Measurements from ENCODE around the gene ADGRE2.

- TF ChIP-seq YY1 (IDR thresholded peaks at IDR 0.05) = no peak
- no peak for TF ChIP-seq EGR1 (IDR thresholded peaks at IDR 0.05; ENCODE audit: low read depth in 2 of 2)
- no peak for TF ChIP-seq CTCF (IDR thresholded peaks at IDR 0.05; ENCODE audit: low read depth, low read length, missing input control)
- TF ChIP-seq MAX (IDR thresholded peaks at IDR 0.05) = no peak
- TF ChIP-seq REST (IDR thresholded peaks at IDR 0.05) = no peak
- TF ChIP-seq GABPA (IDR thresholded peaks at IDR 0.05 in 1 of 2, conservative IDR thresholded peaks at IDR 0.05 in 1 of 2) = no peak
- TF ChIP-seq TAF1 (conservative IDR thresholded peaks at IDR 0.05) = no peak
- no peak for TF ChIP-seq RXRA (IDR thresholded peaks at IDR 0.05)
- TF ChIP-seq RAD21 (IDR thresholded peaks at IDR 0.05) = no peak
- TF ChIP-seq FOXA2 (IDR thresholded peaks at IDR 0.05) = no peak
- TF ChIP-seq NR2F2 (IDR thresholded peaks at IDR 0.05) = no peak
- no peak for TF ChIP-seq ATF3 (IDR thresholded peaks at IDR 0.05)
Observed at GRCh38 chr19:14826006-14826405, 47.6 kb upstream of the ADGRE2 start.
